DND-41 (cell line): ENCODE results near the gene MAP3K12.

Source experiments
- CTCF ChIP-seq: IDR thresholded peaks from 2 replicates; pipeline ENCODE4 v1.5.1; 2012; ENCODE audit warnings: borderline replicate concordance, low read length, moderate library complexity, mild to moderate bottlenecking; ENCODE audit not compliant: poor library complexity, severe bottlenecking; ENCODE audit errors: extremely low read depth
- EZH2 ChIP-seq: IDR thresholded peaks from 3 replicates; pipeline ENCODE4 v1.6.1; 2012; ENCODE audit warnings: borderline replicate concordance, low read depth, mild to moderate bottlenecking, moderate library complexity, low read length, inconsistent platforms; ENCODE audit not compliant: severe bottlenecking

- TF ChIP-seq CTCF (no peak), EZH2 (no peak)
Observed at GRCh38 chr12:53485955-53486735, 13.1 kb downstream of the MAP3K12 start.
